Fibroblast of peridontal ligament (primary cell): ENCODE measurements around the gene ASB16.

ENCODE experiments used
- DNase-seq: peaks from one replicate; pipeline ENCODE4 v3.0.0-alpha.2; 2010; ENCODE audit errors: extremely low read depth

The ASB16 gene

GRCh38 chr17:44188576-44189403, 18.3 kb downstream of the ASB16 start:
- no peak for DNase-seq

DNA sequence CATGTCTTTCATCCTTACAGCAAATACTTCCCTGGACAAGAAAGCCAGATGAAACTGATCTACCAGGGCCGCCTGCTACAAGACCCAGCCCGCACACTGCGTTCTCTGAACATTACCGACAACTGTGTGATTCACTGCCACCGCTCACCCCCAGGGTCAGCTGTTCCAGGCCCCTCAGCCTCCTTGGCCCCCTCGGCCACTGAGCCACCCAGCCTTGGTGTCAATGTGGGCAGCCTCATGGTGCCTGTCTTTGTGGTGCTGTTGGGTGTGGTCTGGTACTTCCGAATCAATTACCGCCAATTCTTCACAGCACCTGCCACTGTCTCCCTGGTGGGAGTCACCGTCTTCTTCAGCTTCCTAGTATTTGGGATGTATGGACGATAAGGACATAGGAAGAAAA, 20.0 kb downstream of the ASB16 start:
- no peak for DNase-seq

DNA sequence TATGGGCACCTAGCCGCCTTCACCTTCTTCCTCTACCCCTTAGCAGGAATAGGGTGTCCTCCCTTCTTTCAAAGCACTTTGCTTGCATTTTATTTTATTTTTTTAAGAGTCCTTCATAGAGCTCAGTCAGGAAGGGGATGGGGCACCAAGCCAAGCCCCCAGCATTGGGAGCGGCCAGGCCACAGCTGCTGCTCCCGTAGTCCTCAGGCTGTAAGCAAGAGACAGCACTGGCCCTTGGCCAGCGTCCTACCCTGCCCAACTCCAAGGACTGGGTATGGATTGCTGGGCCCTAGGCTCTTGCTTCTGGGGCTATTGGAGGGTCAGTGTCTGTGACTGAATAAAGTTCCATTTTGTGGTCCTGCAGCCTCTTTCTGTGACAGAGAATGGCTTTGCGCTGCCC, 20.9 kb downstream of the ASB16 start:
- no peak for DNase-seq

DNA sequence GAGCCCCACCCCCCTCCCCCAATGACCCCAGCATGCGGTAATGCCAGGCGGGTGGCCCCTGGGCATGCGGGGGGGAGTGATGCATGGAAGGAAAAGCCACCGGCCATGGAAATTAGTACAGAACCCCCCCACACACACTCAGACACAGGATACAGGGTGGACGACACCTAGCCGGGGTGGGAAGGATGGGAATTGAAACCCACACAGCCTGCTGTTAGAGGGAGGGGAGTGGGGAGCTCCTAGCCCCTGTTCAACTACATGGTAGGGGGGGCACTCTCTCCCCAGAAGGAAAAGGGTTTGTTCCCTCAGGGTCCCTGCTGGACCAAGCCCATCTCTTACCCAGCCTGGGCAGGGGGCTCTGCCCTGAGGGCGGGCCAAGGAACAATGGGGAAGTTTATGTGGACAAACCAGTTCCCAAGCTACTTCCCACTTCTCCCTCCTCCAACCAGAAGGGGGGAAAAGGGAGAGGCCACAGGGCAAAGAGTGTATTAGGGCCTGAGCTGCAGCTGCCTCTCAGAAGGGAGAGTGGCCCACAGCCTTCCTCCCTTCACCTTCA, 21.5 kb downstream of the ASB16 start:
- no peak for DNase-seq

- DNase-seq, result no peak
Measured at GRCh38 chr17:44192750-44193149, 22.2 kb downstream of the ASB16 start.

- DNase-seq, result no peak
Measured at GRCh38 chr17:44193326-44194084, 23.0 kb downstream of the ASB16 start.

DNA sequence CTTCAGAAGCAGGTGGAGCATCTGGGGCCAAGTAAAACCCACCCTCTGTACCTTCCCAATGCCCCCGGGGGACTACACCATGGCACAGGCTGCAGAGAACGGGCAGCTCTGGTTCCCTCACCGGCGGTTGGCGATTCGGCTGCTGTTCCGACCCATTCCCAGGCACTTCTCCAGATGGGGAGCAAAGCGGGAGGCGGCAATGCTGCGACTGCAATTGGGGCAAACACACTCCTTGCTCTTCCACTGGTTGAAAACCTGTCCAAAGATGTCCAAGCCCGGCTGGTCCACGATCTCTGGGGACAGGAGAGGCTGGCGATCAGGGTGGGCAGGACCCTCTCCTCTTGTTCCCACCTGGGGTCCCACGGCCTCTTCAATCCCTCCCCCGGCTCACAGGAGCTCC, 26.6 kb downstream of the ASB16 start:
- DNase-seq, result no peak

DNA sequence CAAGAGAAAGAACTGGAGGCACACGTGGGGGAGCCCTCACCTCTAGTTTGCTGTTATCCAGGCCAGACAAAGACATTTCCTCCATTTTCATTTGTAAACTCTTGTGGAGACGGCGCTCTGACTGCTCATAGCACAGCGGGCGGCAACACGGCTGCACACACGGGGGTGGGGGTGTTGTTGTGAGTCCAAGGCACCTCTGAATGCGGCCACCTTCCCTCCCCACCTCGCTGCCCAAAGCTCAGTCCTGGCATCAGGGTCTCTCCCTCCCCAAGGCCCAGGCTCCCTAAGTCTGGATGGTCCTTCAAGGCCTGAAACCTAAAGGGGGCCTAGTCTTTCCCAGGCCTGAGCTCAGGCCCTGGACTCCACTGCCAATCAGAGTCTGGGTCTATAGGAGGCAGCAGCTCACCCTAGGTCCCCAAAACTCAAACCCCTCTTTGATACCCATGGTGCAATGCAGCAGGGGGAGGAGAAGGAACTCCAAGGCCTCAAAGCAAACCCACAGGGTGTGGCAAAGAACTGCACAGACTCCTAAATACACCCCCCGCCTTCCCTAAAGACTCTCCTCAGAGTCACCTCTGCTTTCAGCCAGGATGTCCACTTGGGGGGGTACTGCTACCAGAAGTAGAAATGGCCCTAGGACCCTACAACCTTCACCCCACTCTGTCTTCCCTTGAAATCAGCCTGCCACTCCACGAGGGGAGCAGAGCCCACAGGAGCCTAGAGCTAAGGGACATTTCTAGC, 27.6 kb downstream of the ASB16 start:
- peak; percentile 76 for DNase-seq

- DNase-seq, result no peak
Measured at GRCh38 chr17:44198721-44199552, 28.4 kb downstream of the ASB16 start.

GRCh38 chr17:44199553-44200477, 29.3 kb downstream of the ASB16 start, which contains the start of gene ATXN7L3:
TSS of gene ATXN7L3 (minus strand) at chr17:44199884. CDS start at chr17:44198070, 1,814 bp downstream.
- peak; percentile 95 for DNase-seq

DNA sequence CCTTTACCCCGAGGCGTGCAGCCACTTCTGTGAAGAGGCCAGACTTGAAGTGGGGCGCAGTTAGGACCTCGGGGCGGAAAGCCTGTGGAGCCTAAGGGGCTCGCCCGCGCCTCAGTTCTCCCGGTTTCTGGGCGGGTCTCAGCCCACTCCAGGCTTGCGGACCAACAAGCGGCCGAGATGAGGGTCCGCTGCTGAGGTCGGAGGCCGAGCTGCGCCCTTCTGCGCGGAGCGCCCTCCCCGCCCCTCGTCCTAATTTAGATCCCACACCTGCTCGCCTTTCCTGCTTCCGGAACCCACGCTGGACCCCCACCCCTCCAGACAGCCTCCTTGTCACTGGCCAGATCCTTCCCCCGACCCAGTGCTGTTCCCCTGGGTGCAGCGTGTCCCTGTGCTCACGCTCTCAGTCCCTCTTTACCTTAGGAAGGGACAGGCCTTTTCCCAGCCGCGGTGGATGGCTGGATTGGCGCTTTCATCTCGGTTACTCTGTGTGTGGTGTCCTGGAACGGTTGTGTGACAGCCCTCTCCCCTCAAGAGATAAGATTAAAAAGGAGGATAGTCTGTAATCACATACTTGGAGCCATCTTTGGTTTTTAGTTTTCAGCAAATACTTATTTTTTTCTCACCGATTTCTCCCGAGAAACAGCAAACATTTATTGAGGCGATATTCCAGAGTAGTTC, 30.1 kb downstream of the ASB16 start:
- no peak for DNase-seq

GRCh38 chr17:44202756-44203155, 32.3 kb downstream of the ASB16 start:
- no peak for DNase-seq

- DNase-seq, result peak; percentile 59
Measured at GRCh38 chr17:44203731-44204440, 33.4 kb downstream of the ASB16 start.

- DNase-seq, result peak; percentile 46
Measured at GRCh38 chr17:44204441-44204882, 34.0 kb downstream of the ASB16 start.

DNA sequence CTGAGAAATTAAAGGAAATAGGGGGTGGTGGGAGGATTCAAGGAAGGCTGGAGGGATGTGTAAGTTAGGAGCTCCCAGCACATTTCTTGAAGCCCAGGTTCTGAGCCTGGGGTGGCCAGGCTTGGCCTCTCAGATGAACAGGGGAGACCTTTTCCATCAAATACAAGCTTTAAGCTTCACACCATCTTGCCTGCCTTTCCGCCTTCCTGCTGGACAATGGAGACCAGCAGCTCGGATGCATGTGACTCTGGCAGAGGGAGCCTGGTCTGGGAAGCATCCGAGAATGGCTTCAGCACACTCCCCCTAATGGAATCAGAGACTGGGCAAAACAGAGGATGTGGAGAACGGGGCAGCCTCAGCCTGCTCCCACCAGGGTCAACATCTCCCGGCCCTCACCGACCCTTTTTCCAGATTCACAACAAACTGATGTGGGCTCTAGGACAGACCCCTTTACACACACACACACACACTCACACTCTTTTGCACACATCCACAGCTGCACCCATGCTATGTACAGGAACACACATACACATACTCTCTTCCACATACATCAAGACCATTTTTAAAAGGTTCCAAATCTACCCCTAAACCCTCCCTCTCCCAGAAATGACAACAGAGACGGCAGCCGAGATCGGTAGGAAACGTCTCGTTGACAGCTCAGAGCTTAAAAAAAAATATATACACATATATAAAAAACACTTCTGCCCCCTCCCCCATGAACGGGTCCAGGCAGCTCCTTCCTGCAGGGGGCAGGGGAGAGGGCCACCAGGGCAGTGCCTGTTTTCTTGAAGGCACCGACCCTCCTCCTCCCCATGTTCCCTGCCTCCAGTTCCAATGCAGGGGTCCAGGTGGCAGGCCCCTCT, 35.7 kb downstream of the ASB16 start:
- no peak for DNase-seq

DNA sequence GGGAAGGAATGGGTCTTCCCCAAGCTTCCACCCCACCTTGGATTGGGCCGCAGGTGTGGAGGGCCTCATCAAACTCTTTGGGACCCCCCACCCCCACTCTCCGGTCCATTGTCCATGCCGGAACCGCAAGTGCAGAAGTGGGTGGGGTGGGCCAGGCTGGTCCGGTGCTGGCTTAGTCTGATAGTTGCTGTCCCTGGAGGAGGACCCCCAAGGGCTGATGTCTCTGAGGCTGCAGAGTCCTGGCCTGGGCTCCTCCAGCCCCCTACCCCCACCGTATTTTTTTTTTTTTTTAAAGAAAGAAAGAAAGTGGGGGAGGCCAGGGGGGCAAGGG, 36.3 kb downstream of the ASB16 start:
- DNase-seq, result no peak

DNA sequence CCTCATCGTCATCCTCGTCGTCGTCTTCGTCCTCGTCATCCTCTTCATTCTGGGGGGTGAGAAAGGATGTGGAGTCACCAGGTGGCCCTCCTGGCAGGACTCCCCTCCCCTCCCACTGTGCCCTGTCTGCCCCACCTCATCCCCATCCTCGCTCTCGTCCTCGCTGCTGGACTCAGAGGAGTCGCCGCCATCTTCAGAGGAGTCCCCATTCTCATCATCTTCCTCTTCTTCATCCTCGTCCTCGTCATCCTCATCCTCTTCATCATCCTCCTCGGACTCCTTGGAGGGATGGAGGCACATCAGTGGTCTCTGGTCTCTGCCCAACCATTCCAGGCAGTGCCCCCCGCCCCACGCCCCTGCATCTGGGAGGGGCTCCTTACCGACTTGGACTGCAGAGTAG, 36.8 kb downstream of the ASB16 start:
- no peak for DNase-seq

DNA sequence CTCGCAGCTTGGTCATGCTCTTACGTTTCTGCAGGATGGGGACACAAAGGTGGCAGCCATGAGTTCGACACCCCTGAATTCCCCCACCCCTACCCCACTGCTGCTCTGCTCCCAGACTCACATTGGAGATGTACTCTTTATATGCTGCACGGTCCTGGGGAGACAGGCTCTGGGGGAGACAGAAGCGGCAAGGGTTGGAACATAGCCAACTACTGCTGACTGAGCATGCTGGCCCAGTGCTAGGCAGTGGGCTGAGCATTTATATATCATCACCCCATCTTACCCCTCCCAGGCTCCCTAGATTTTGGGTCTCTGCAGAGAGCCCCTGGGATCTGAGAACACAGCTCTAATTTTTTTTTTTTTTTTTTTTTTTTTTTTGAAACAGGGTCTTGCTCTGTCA, 37.2 kb downstream of the ASB16 start:
- DNase-seq, result no peak
